OCI-LY7 (cell line): ENCODE results near the gene SELENBP1. TPM values are rescaled to one million over a fixed set of nuclear protein-coding genes. Genes with fewer than 3 reads are reported as not detected.
A peak's percentile ranks its signal among the peaks of the same experiment; 100 is the strongest.

Experiments used
- BruUV-seq: library from RNA; stranded (reverse); fragments of 400-500 nt; replicated peaks from 2 replicates; lab custom pipeline; 2021; lab: Mats Ljungman, UMichigan
- CTCF ChIA-PET: fragments of 300-600 bp; sonication (Branson Sonifier 250); formaldehyde crosslinking; loops from one replicate; lab custom pipeline; 2022; ENCODE audit warnings: antibody characterized with exemption; ENCODE audit not compliant: unreplicated experiment; lab: Charles Lee
- POLR2A ChIA-PET: fragments of 300-600 bp; sonication (Branson Sonifier 250); formaldehyde crosslinking; loops from one replicate; lab custom pipeline; 2022; ENCODE audit warnings: antibody characterized with exemption; lab: Charles Lee
- DNase-seq: peaks from one replicate; pipeline ENCODE4 v3.0.0-alpha.2; 2015; ENCODE audit warnings: low spot score
- H2AFZ ChIP-seq: fragments of 200-600 bp; sonication (generic), shearing (Covaris generic); 2 replicates; pipeline ENCODE4 v1.6.1; 2014; ENCODE audit warnings: mild to moderate bottlenecking, antibody characterized with exemption, low read length, moderate library complexity
- H3K27ac ChIP-seq: fragments of 200-600 bp; sonication (generic); 2 replicates; pipeline ENCODE4 v1.5.1; 2014; ENCODE audit warnings: mixed run types, low read depth, mild to moderate bottlenecking, moderate library complexity, low read length, inconsistent platforms; ENCODE audit not compliant: poor library complexity, severe bottlenecking
- H3K36me3 ChIP-seq: fragments of 200-600 bp; sonication (generic); 2 replicates; pipeline ENCODE4 v1.6.1; 2014; ENCODE audit warnings: mild to moderate bottlenecking, antibody characterized with exemption, low read length, moderate library complexity, mixed read lengths; ENCODE audit not compliant: insufficient read depth
- H3K4me1 ChIP-seq: fragments of 200-600 bp; sonication (generic); 2 replicates; pipeline ENCODE4 v1.5.1; 2014; ENCODE audit warnings: mild to moderate bottlenecking, low read length; ENCODE audit not compliant: insufficient read depth, poor library complexity, severe bottlenecking
- H3K4me2 ChIP-seq: fragments of 200-600 bp; sonication (generic); 2 replicates; pipeline ENCODE4 v1.6.1; 2014; ENCODE audit warnings: mild to moderate bottlenecking, low read length
- H3K4me3 ChIP-seq: fragments of 200-600 bp; sonication (generic); 2 replicates; pipeline ENCODE4 v1.5.1; 2014; ENCODE audit warnings: mild to moderate bottlenecking, low read depth, low read length; ENCODE audit not compliant: poor library complexity, severe bottlenecking
- H3K79me2 ChIP-seq: fragments of 200-600 bp; sonication (generic); 2 replicates; pipeline ENCODE4 v1.6.1; 2016; ENCODE audit warnings: low read depth, mild to moderate bottlenecking, low read length, moderate library complexity, mixed read lengths; ENCODE audit not compliant: insufficient read depth
- H3K9me2 ChIP-seq: fragments of 200-600 bp; sonication (generic); 2 replicates; pipeline ENCODE4 v1.6.1; 2016; ENCODE audit warnings: mild to moderate bottlenecking, low read length, mixed read lengths; ENCODE audit not compliant: insufficient read depth
- H3K9me3 ChIP-seq: fragments of 200-600 bp; sonication (generic); 2 replicates; pipeline ENCODE4 v1.6.1; 2014; ENCODE audit warnings: mild to moderate bottlenecking, mixed run types, low read length, mixed read lengths
- H4K20me1 ChIP-seq: fragments of 200-600 bp; sonication (generic); 2 replicates; pipeline ENCODE4 v1.6.1; 2014; ENCODE audit warnings: mild to moderate bottlenecking, antibody characterized with exemption, low read length, moderate library complexity, mixed read lengths; ENCODE audit not compliant: insufficient read depth
- CTCF ChIP-seq: fragments of 200-600 bp; sonication (generic); conservative IDR thresholded peaks from 2 replicates; pipeline ENCODE4 v1.5.1; 2014; ENCODE audit warnings: mild to moderate bottlenecking, antibody characterized with exemption, low read length, moderate library complexity, mixed read lengths
- EZH2phosphoT487 ChIP-seq: fragments of 200-600 bp; sonication (generic); IDR thresholded peaks from 2 replicates; pipeline ENCODE4 v1.6.1; 2018; ENCODE audit warnings: low read depth, borderline replicate concordance, mild to moderate bottlenecking, mixed run types, antibody characterized with exemption, low read length, moderate library complexity, mixed read lengths
- intact Hi-C: fragments of 100-400 bp; cut with micrococcal nuclease; formaldehyde crosslinking; loops from one replicate; pipeline ENCODE4 v1.10.0; 2022; ENCODE audit not compliant: unreplicated experiment
- total RNA-seq, 2 experiments: library from RNA; depleted of rRNA in 1 of 2; stranded (reverse); fragments of >200 nt in 1 of 2; shearing (Covaris generic) in 1 of 2; gene quantifications; 2 replicates each; pipeline ENCODE4 v1.2.3, GENCODE V29; 2014 to 2022

Gene SELENBP1
- total RNA-seq, 2 experiments from 2014 or later: not detected

- H2AFZ ChIP-seq: no peak overlapping the region
- no peaks in the 10 kb centered on the region for H4K20me1 ChIP-seq
- peaks cover 41% of the 10 kb centered on the region for H3K36me3 ChIP-seq
- ChIA-PET POLR2A (no interaction called here), CTCF (no interaction called here)
- H3K4me1 ChIP-seq: peaks cover 23% of the 10 kb centered on the region
- no peak for DNase-seq
- no peak overlapping the region for H3K4me3 ChIP-seq
- H3K9me3 ChIP-seq: no peaks in the 10 kb centered on the region
- no peaks in the 10 kb centered on the region for H3K9me2 ChIP-seq
- no peak overlapping the region for H3K27ac ChIP-seq
- no TSS peak for BruUV-seq
- intact Hi-C loops: loop anchor here (5.0 kb wide), 1 partner anchor 43 kb away; the partner anchor contains the start of gene ZNF687
- no peak for TF ChIP-seq CTCF
- no peak for TF ChIP-seq EZH2phosphoT487
- peak overlapping the region; percentile 90; the same call in 1 of the 2 replicates for H3K4me2 ChIP-seq
- H3K79me2 ChIP-seq: peaks cover 17% of the 10 kb centered on the region
These were observed 47.3 kb downstream of the SELENBP1 start for GRCh38 chr1:151325231-151325630.

- Histone ChIP-seq H3K27ac (no peak overlapping the region), H3K9me3 (no peaks in the 10 kb centered on the region), H3K4me1 (peaks cover 23% of the 10 kb centered on the region), H3K4me3 (no peak overlapping the region), H3K36me3 (peaks cover 47% of the 10 kb centered on the region), H3K9me2 (no peaks in the 10 kb centered on the region), H4K20me1 (no peaks in the 10 kb centered on the region), H3K79me2 (peaks cover 17% of the 10 kb centered on the region), H3K4me2 (no peak overlapping the region), H2AFZ (no peak overlapping the region)
- no peak for TF ChIP-seq EZH2phosphoT487
- no peak for TF ChIP-seq CTCF
- CTCF ChIA-PET: no interaction called here
- no TSS peak for BruUV-seq
- no peak for DNase-seq
- POLR2A ChIA-PET: interaction anchor here (1.7 kb wide), 1 partner anchor 15 kb away, joined by 5 read pairs; no protein-coding TSS in a partner anchor
- intact Hi-C loops: no loop called here
These were observed 48.0 kb downstream of the SELENBP1 start for GRCh38 chr1:151324390-151324930.

DNA sequence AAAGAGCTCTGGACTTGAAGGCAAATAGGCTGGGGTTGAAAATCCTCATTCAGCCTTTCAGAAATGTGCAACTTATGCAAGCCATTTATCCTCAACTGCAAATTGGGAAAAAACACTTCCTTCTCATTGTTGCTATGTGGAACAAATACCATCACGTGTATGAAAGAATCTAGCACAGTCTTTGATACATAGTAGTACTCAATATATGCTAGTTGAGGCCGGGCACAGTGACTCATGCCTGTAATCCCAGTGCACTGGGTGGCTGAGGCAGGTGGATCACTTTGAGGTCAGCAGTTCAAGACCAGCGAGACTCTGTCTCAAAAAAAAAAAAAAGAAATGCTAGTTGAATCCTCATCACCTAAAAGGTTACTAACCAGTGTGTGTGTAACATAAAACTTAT lies 53.5 kb downstream of the SELENBP1 start:
- H3K9me3 ChIP-seq: no peaks in the 10 kb centered on the region
- no peaks in the 10 kb centered on the region for H3K9me2 ChIP-seq
- no peak overlapping the region for H2AFZ ChIP-seq
- H3K4me2 ChIP-seq: no peak overlapping the region
- no peak for TF ChIP-seq EZH2phosphoT487
- intact Hi-C loops: no loop called here
- H3K36me3 ChIP-seq: peaks cover 69% of the 10 kb centered on the region
- no peak for DNase-seq
- no peaks in the 10 kb centered on the region for H4K20me1 ChIP-seq
- POLR2A ChIA-PET: no interaction called here
- no peak overlapping the region for H3K27ac ChIP-seq
- H3K4me1 ChIP-seq: no peaks in the 10 kb centered on the region
- CTCF ChIA-PET: no interaction called here
- H3K79me2 ChIP-seq: no peaks in the 10 kb centered on the region
- no peak overlapping the region for H3K4me3 ChIP-seq
- no TSS peak for BruUV-seq
